Effector memory CD4-positive, alpha-beta T cell (primary cell): ENCODE measurements around the gene EIF3F.

Experiments used
- DNase-seq, 3 donors: peaks; one replicate each; pipeline ENCODE4 v3.0.0-alpha.2; 2020
- H3K27ac ChIP-seq: 2 replicates; pipeline ENCODE4 v1.7.0; 2013; ENCODE audit warnings: mild to moderate bottlenecking, low read length, moderate library complexity; ENCODE audit not compliant: insufficient read depth, poor library complexity, severe bottlenecking
- H3K27me3 ChIP-seq: replicated peaks from 2 replicates; pipeline ENCODE4 v1.7.0; 2013; ENCODE audit warnings: mild to moderate bottlenecking, low read length; ENCODE audit not compliant: insufficient read depth, control insufficient read depth, poor library complexity, severe bottlenecking
- H3K36me3 ChIP-seq: 2 replicates; pipeline ENCODE4 v1.7.0; 2013; ENCODE audit warnings: mild to moderate bottlenecking, low read length, moderate library complexity; ENCODE audit not compliant: control insufficient read depth, insufficient read depth
- H3K4me1 ChIP-seq: 2 replicates; pipeline ENCODE4 v1.7.0; 2013; ENCODE audit warnings: low read length, mild to moderate bottlenecking; ENCODE audit not compliant: control insufficient read depth, insufficient read depth, poor library complexity, severe bottlenecking
- H3K4me3 ChIP-seq: 2 replicates; pipeline ENCODE4 v1.7.0; 2013; ENCODE audit warnings: low read length, low read depth, mild to moderate bottlenecking; ENCODE audit not compliant: insufficient read depth, poor library complexity, severe bottlenecking
- H3K9me3 ChIP-seq: 2 replicates; pipeline ENCODE4 v1.7.0; 2013; ENCODE audit warnings: mild to moderate bottlenecking, low read length, moderate library complexity; ENCODE audit not compliant: control insufficient read depth

EIF3F gene

GRCh38 chr11:8030526-8031247 lies 43.5 kb downstream of the EIF3F start:
- Histone ChIP-seq H3K27ac (no peak overlapping the region), H3K9me3 (no peaks in the 10 kb centered on the region), H3K4me1 (peaks cover 7% of the 10 kb centered on the region), H3K36me3 (no peaks in the 10 kb centered on the region), H3K27me3 (peaks cover 3% of the 10 kb centered on the region), H3K4me3 (no peak overlapping the region)
- no peak for DNase-seq

DNA sequence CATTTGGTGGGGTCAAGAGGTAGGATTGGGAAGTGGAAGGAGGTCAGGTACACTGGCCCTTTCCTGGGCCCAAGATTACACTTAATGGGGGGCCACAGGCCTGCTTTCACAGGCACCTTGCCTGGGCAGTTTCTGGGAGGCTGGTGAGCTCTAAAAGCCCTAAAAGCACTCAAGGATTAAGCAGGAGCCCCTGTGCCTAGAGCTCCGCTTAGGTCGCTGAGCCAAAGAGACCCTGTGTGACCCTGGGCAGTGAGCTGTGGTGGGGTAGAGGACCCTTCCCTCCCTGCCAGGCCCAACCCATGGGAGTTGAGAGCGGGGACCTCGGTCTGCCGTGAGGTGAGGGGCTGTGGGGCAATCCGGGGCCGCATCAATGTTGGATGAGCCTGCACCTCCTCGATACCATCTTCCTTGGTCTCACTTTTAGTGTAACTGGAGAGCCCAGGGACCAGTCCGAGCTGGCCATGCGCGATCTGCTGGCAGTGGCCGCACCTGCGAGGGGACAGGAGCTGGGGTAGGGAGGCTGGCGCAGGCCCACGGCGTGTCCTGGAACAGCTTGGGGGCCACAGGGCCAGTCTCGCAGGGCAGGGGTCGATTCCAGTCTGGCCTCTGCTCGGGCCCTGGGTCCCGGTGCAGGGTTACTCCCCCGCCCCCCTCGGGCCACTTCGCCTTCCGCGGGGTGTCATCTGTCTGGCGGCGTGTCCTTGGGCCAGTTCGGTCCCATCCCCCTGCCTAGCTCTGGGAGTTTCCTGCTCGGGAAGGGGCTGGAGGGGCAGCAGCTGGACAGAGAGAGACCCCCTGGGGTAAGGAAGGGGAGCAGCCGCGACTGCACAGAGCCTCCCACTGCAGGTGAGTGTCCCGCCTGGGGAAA lies 44.3 kb downstream of the EIF3F start:
- H3K27me3 ChIP-seq, result peaks cover 3% of the 10 kb centered on the region
- H3K27ac ChIP-seq, result no peak overlapping the region
- H3K4me1 ChIP-seq, result peaks cover 7% of the 10 kb centered on the region
- no peaks in the 10 kb centered on the region for H3K9me3 ChIP-seq
- no peak for DNase-seq
- H3K4me3 ChIP-seq, result no peak overlapping the region
- H3K36me3 ChIP-seq, result no peaks in the 10 kb centered on the region

GRCh38 chr11:8032122-8032521 lies 45.0 kb downstream of the EIF3F start:
- no peak for DNase-seq
- Histone ChIP-seq H3K27me3 (peaks cover 3% of the 10 kb centered on the region), H3K36me3 (no peaks in the 10 kb centered on the region), H3K4me1 (peaks cover 7% of the 10 kb centered on the region), H3K27ac (no peak overlapping the region), H3K9me3 (no peaks in the 10 kb centered on the region), H3K4me3 (no peak overlapping the region)

- no peak overlapping the region for H3K4me3 ChIP-seq
- no peak overlapping the region for H3K27ac ChIP-seq
- DNase-seq, result no peak
- H3K36me3 ChIP-seq, result no peaks in the 10 kb centered on the region
- no peaks in the 10 kb centered on the region for H3K9me3 ChIP-seq
- H3K27me3 ChIP-seq, result peaks cover 3% of the 10 kb centered on the region
- peaks cover 7% of the 10 kb centered on the region for H3K4me1 ChIP-seq
Observed at GRCh38 chr11:8032576-8033304, 45.6 kb downstream of the EIF3F start.

GRCh38 chr11:8033305-8034105 lies 46.4 kb downstream of the EIF3F start:
- Histone ChIP-seq H3K36me3 (no peaks in the 10 kb centered on the region), H3K4me3 (no peak overlapping the region), H3K4me1 (peaks cover 7% of the 10 kb centered on the region), H3K9me3 (no peaks in the 10 kb centered on the region), H3K27ac (no peak overlapping the region), H3K27me3 (peaks cover 3% of the 10 kb centered on the region)
- DNase-seq, result peak; percentile 16 to 33 (median 25)

DNA sequence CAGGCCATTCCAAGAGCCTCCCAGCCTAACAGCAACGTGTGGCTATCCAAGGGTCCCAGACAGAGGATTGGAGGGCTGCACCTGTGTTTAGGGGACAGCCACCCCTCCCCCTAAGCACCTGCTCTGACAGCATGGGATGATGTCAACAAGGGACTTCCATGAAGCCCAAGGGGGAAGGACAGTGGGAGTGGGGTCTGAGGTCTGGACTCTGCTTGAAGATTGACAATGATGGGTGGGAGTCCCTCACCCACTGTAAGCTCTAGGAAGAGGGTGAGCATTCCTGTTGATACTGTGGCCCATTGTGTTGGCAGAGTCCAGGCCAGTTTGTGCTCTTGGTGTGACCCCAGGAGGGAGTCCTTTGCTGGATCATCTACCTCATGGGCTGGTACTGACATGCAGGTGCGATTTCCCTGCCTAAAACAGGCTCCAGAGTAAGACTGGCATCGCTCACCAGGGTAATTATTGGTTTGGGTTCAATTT lies 47.0 kb downstream of the EIF3F start:
- Histone ChIP-seq H3K27ac (no peak overlapping the region), H3K4me3 (no peak overlapping the region), H3K36me3 (no peaks in the 10 kb centered on the region), H3K9me3 (no peaks in the 10 kb centered on the region), H3K4me1 (peaks cover 7% of the 10 kb centered on the region), H3K27me3 (peaks cover 3% of the 10 kb centered on the region)
- no peak for DNase-seq

DNA sequence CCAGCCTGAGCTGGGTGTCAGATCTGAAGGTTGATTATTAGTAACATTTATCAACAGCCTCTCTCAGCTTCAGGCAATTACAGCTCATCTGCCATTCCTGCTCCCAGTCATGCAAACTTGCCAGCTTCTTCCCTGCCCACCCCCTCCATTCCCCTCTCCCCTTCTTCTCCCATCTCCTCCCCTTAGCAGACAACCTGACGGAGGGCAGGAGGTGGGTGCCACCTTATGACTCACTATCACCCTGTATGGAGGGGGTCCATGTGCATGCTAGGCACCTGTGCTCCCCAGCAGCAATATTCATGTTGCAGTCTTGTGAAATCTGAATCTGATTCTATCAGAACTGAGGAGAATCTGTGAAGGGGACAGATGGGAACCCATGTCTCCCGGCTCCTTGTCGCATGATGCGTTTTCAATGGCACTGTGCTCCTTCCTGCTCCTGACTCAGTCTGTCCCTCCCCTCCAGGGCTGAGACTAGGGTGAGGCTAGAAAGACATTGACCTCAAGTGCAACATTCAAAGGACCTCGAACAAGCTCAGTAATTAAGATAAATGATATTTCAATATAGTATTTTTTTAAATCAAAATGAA lies 47.6 kb downstream of the EIF3F start:
- no peak for DNase-seq
- H3K27me3 ChIP-seq, result peaks cover 3% of the 10 kb centered on the region
- no peaks in the 10 kb centered on the region for H3K36me3 ChIP-seq
- no peak overlapping the region for H3K27ac ChIP-seq
- H3K4me3 ChIP-seq, result no peak overlapping the region
- peaks cover 7% of the 10 kb centered on the region for H3K4me1 ChIP-seq
- H3K9me3 ChIP-seq, result no peaks in the 10 kb centered on the region

- H3K9me3 ChIP-seq, result no peaks in the 10 kb centered on the region
- peaks cover 7% of the 10 kb centered on the region for H3K4me1 ChIP-seq
- H3K36me3 ChIP-seq, result no peaks in the 10 kb centered on the region
- DNase-seq, result no peak
- no peak overlapping the region for H3K4me3 ChIP-seq
- peaks cover 3% of the 10 kb centered on the region for H3K27me3 ChIP-seq
- H3K27ac ChIP-seq, result no peak overlapping the region
Observed at GRCh38 chr11:8035200-8035855, 48.2 kb downstream of the EIF3F start.
